ENCODE results near the gene USH1C.

GRCh38 chr11:17477084-17477333 is 67.2 kb downstream of the USH1C start:
- TF ChIP-seq BACH2 (CRISPR knock-in tag; IDR thresholded peaks at IDR 0.05; ENCODE audit: borderline replicate concordance) (no peak), ARNTL (CRISPR knock-in tag; IDR thresholded peaks at IDR 0.05; ENCODE audit: borderline replicate concordance, low read depth) (no peak), ISL1 (CRISPR knock-in tag; IDR thresholded peaks at IDR 0.05) (no peak)

Data from SK-N-SH treated with all-trans-retinoic acid at 6 μM for 48 hours (cell line).